SJCRH30 (cell line): Measurements from ENCODE around the gene REG3A. TPM values are rescaled to one million over a fixed set of nuclear protein-coding genes. Genes with fewer than 3 reads are reported as not detected.
A peak's percentile ranks its signal among the peaks of the same experiment; 100 is the strongest.

ENCODE experiments used
- DNase-seq, 2 experiments: peaks; one replicate each; pipeline ENCODE4 v3.0.0-alpha.2; 2015 to 2020
- H3K27ac ChIP-seq: fragments of 250-450 bp; sonication (Bioruptor Pico); 2 replicates; pipeline ENCODE4 v1.5.1; 2020; ENCODE audit warnings: mild to moderate bottlenecking, moderate library complexity
- H3K27me3 ChIP-seq: fragments of 250-450 bp; sonication (Bioruptor Pico); 2 replicates; pipeline ENCODE4 v1.5.1; 2020; ENCODE audit warnings: mild to moderate bottlenecking, moderate library complexity
- H3K36me3 ChIP-seq: fragments of 250-450 bp; sonication (Bioruptor Pico); 2 replicates; pipeline ENCODE4 v1.5.1; 2020; ENCODE audit warnings: mild to moderate bottlenecking, moderate library complexity
- H3K4me1 ChIP-seq: fragments of 250-450 bp; sonication (Bioruptor Pico); 2 replicates; pipeline ENCODE4 v1.5.1; 2020; ENCODE audit warnings: mild to moderate bottlenecking, moderate library complexity
- H3K4me3 ChIP-seq: fragments of 250-450 bp; sonication (Bioruptor Pico); 2 replicates; pipeline ENCODE4 v1.5.1; 2020; ENCODE audit warnings: mild to moderate bottlenecking, moderate library complexity
- H3K9me3 ChIP-seq: fragments of 250-450 bp; sonication (Bioruptor Pico); replicated peaks from 2 replicates; pipeline ENCODE4 v1.5.1; 2020; ENCODE audit warnings: mild to moderate bottlenecking, moderate library complexity
- total RNA-seq: library from RNA; depleted of rRNA; stranded (reverse); fragments of >200 nt; shearing (Covaris generic); gene quantifications from 2 replicates; pipeline ENCODE4 v1.2.3, GENCODE V29; 2014; rRNA removed

REG3A gene
- not detected in 2 replicates for total RNA-seq

DNA sequence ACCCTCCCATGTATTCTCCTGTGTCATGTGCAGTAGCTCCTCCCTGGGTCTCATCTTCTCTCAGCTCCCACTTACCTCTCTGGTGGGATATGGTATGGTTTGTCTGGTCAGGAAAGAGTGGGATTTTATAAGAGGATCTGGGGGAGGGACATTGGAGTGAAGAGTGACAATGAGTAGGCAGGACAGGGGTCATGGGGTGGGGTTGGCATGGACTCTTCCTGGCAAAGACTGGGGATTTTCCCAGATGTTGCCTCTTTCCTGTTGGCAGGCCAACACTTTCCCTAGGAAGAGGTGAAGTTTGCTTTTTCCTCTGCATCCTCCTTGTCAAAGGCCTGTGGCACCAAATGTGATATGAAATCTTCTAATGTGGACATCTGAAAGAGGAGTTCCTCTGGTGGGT is at the start of gene REG3A:
Gene REG3A (minus strand): TSS at position 101 of the 400 bp plus-strand sequence. CDS start 348 bp downstream, outside the sequence.
- no peaks in the 10 kb centered on the region for H3K36me3 ChIP-seq
- H3K9me3 ChIP-seq: no peaks in the 10 kb centered on the region
- no peaks in the 10 kb centered on the region for H3K27me3 ChIP-seq
- DNase-seq: no peak
- no peaks in the 10 kb centered on the region for H3K4me1 ChIP-seq
- no peak within 1 kb of the TSS for H3K4me3 ChIP-seq
- no peak within 1 kb of the TSS for H3K27ac ChIP-seq

DNA sequence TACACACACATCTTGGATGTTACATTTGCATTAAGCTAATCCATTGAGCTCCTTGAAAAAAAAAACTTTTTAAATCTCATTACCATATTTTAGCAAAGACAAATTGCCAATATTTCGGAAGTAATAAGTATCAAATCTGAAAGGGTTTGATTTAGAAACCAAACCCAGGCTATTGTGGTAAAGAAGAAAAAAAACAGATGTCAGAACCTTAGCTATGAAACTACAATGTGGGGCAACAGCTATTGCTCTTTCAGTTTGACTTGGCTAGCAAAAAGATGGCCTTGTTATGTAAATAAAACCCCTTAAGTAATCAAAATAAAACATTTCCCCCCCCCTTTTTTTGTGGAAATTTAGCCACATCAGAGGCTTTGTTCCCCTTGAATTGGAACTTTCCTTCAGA is 41.2 kb upstream of the REG3A start:
- Histone ChIP-seq H3K36me3 (no peaks in the 10 kb centered on the region), H3K9me3 (no peaks in the 10 kb centered on the region), H3K4me3 (no peak overlapping the region), H3K4me1 (no peaks in the 10 kb centered on the region), H3K27me3 (no peaks in the 10 kb centered on the region), H3K27ac (no peak overlapping the region)
- no peak for DNase-seq

DNA sequence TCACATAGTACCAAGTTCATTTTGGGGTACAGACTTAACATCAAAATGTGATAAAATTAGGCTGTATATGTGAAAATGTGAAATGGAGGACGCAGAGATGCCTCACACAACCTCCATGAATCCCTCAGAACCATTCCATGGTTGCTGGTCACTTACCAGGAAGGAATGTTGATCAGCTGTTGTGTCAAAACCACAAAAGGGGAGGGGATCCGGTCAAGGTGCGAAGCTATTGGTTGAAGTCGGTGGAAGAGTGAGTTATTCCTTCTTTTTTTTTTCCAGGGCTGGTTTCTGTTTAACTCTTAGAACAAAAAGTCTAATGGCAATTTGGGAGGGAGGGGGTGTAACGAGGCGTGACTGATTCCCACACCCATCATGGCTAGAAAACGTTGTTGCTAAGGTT is 32.3 kb upstream of the REG3A start:
- Histone ChIP-seq H3K4me3 (no peak overlapping the region), H3K27ac (peak overlapping the region; percentile 14; the same call in 1 of the 2 replicates), H3K27me3 (0 out of 2 replicates have a peak, but pooled peaks cover 3% of the 10 kb centered on the region), H3K36me3 (no peaks in the 10 kb centered on the region), H3K9me3 (peaks cover 5% of the 10 kb centered on the region), H3K4me1 (peaks cover 13% of the 10 kb centered on the region)
- DNase-seq: peak; percentile 58 to 62

DNA sequence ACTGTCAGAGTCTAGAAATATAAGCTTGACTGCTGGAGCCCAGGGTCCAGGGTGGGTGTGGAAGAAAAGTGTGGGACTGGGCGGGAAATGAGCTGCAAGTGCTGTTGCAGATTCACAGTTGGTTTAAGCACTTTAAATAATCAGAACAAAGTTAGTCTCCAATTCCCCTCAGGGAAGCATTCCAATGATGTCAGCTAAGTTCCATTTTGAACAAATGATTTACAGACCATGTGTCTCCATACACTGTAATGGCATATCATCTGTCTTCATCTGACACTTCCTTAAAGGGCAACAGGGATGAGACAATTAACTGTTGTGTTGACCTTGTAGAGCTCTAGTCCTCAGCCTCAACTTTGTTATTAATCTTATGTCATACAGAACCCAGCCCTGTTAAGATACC is 31.5 kb upstream of the REG3A start:
- Histone ChIP-seq H3K4me1 (peaks cover 13% of the 10 kb centered on the region), H3K4me3 (no peak overlapping the region), H3K27ac (no peak overlapping the region), H3K9me3 (peaks cover 5% of the 10 kb centered on the region), H3K36me3 (no peaks in the 10 kb centered on the region), H3K27me3 (0 out of 2 replicates have a peak, but pooled peaks cover 3% of the 10 kb centered on the region)
- no peak for DNase-seq

DNA sequence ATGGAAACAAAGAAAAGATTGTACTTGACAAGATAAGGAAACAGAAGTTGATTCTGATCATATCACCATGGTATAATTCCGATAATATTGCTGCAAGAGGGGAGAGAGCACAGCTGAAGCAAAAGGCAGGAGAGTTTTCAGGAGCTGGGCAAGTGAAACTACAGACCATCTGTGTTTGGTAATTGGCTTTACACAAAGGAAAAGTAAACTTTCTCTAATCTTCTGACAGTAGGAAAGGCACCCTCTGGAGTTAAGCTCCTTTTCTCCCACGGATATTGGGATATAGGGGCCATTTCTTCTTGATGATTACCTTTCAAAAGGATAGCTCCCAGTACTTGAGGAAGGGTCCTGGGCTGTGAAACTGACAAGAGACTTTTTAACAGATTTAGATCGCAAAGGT is 29.9 kb upstream of the REG3A start:
- Histone ChIP-seq H3K4me1 (peaks cover 13% of the 10 kb centered on the region), H3K36me3 (no peaks in the 10 kb centered on the region), H3K27ac (no peak overlapping the region), H3K4me3 (no peak overlapping the region), H3K27me3 (0 out of 2 replicates have a peak, but pooled peaks cover 3% of the 10 kb centered on the region), H3K9me3 (peaks cover 5% of the 10 kb centered on the region)
- DNase-seq: no peak

DNA sequence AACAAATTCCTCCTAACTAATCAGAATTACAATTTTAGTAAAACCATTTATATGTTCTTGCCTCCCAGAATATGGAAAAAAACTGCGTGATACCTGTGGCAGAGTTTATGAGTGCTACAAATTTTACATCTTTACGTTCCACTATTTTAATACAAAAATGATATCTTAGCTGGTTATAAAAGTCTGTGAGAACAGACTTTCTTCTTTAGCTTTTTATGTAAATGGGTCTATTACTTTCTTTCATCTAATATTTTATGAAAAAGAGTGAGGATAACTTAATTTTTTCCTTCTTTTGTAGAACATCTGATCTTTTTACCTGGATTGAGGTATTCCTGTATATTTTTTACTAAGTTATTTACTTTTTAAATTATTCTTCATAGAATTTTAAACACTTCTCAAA is 22.1 kb upstream of the REG3A start:
- no peak overlapping the region for H3K27ac ChIP-seq
- H3K4me1 ChIP-seq: peaks cover 3% of the 10 kb centered on the region; the same call in 1 of the 2 replicates
- no peaks in the 10 kb centered on the region; the same call in 1 of the 2 replicates for H3K9me3 ChIP-seq
- no peak for DNase-seq
- no peaks in the 10 kb centered on the region for H3K36me3 ChIP-seq
- H3K27me3 ChIP-seq: no peaks in the 10 kb centered on the region; the same call in 1 of the 2 replicates
- no peak overlapping the region for H3K4me3 ChIP-seq

DNA sequence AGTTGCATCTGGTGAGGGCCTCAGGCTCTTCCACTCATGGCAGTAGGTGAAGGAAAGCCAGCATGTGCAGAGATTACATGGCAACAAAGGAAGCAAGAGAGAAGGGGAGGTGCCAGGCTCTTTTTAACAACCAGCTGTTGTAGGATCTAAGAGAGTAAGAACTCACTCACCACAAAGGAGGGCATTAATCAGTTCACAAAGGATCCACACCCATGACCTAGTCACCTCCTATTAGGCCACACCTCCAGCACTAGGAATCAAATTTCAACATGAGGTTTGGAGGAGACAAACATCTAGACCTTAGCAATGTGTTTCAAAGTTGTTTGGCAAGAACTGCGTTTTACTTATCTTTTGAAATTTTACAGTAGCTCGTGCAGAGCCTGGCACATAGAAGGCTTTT is 20.5 kb upstream of the REG3A start:
- peak; percentile 13 to 46 for DNase-seq
- no peak overlapping the region for H3K4me3 ChIP-seq
- H3K36me3 ChIP-seq: no peaks in the 10 kb centered on the region
- no peak overlapping the region for H3K27ac ChIP-seq
- H3K27me3 ChIP-seq: no peaks in the 10 kb centered on the region; the same call in 1 of the 2 replicates
- no peaks in the 10 kb centered on the region; the same call in 1 of the 2 replicates for H3K9me3 ChIP-seq
- H3K4me1 ChIP-seq: peaks cover 3% of the 10 kb centered on the region; the same call in 1 of the 2 replicates

DNA sequence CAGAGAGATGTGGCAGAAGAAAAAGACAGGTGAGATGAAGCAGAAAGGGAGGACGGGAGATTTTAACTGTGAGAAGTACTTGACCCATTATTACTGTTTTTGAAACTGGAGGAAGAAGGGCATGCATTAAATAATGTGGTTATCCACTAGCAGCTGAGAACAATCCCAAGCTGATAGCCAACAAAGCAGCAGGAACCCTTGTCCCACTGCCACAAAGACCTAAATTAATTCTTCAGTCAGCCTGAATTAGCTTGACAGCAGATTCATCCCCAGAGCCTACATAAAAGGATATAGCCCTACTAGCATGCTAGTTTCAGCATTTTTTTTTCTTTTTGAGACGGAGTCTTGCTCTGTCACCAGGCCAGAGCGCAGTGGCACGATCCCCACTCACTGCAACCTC is 19.5 kb upstream of the REG3A start:
- Histone ChIP-seq H3K27me3 (no peaks in the 10 kb centered on the region; the same call in 1 of the 2 replicates), H3K36me3 (no peaks in the 10 kb centered on the region), H3K27ac (no peak overlapping the region), H3K9me3 (no peaks in the 10 kb centered on the region; the same call in 1 of the 2 replicates), H3K4me3 (no peak overlapping the region), H3K4me1 (peaks cover 3% of the 10 kb centered on the region; the same call in 1 of the 2 replicates)
- DNase-seq: no peak

DNA sequence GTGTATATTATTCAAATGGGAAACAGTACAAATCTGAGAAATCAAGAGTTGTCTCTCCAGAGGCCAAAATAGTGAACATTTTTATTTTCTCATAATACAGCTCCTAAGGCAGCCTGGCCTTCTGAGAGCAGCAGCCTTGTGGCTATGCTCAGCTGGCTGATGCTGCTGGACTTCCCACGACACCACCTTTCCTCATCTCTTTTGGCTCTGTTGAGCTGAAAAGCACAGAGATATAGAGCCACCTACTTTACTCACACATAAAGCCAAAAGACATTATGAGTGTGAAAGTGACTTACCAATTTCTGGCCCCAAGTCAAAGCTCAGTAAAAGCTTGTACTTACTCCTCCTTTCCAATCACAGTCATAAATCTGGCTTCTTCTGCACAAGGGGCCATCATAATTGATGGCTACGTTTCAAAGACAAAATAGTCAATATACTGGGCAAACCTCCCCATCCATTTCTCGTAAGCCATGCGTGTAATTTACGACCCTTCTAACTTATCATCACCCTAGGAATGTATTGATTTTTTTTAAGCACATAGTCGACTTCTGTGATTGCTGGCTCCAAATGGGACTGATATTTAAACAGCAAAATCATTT is 18.6 kb upstream of the REG3A start:
- no peak for DNase-seq
- no peaks in the 10 kb centered on the region for H3K36me3 ChIP-seq

DNA sequence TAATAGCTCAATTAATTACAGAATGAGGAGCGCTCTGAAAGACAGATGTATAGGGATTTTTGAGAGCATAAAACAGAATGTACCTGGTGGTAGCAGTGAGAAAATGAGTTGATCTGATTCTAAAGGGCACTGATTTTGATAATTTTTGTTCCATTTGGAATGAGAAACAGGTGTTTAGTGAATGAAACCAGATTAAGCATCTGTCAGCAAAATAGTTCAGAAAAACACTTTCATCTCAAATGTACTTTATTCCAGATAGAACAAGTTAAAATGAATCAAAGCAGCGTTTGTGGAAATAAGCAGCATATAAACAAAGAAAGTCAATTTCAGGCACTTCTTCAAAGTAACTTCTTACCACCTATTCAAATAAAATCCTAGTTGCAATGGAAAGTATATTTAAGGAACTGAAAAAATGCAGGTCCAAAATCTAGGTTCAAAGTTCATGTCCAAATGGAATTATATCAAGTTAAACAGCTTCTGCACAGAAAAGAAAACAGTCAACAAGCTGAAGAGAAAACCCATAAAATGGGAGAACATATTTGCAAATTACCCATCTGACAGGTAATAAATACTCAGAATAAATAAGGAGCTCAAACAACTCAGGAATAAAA is 11.9 kb upstream of the REG3A start:
- H3K4me1 ChIP-seq: no peaks in the 10 kb centered on the region
- no peaks in the 10 kb centered on the region for H3K36me3 ChIP-seq
- DNase-seq: no peak
- H3K27ac ChIP-seq: no peak overlapping the region
- H3K27me3 ChIP-seq: no peaks in the 10 kb centered on the region
- H3K4me3 ChIP-seq: no peak overlapping the region
- H3K9me3 ChIP-seq: no peaks in the 10 kb centered on the region

More for the DNA sequence above, 18.6 kb upstream of the REG3A start:
- Histone ChIP-seq H3K27ac (no peak overlapping the region), H3K4me1 (peaks cover 3% of the 10 kb centered on the region; the same call in 1 of the 2 replicates), H3K9me3 (no peaks in the 10 kb centered on the region; the same call in 1 of the 2 replicates), H3K27me3 (no peaks in the 10 kb centered on the region; the same call in 1 of the 2 replicates), H3K4me3 (no peak overlapping the region)

DNA sequence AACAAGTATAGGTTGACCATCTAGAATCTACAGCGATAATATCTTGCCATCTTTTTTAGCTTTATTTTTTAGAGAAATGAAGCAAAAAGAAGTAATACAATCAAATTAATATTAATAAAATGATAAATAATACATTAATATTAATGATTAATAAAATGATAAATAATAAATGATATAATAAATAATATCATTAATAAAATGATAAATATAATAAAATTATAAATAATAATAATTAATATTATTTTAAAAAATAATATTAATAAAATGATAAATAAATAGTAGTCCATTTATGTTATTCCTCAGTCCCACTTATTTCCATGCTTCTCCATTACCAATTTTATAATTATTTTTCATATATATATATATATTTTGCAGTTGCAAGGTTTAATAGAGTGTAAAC is 3.2 kb upstream of the REG3A start:
- no peak overlapping the region for H3K27ac ChIP-seq
- H3K4me1 ChIP-seq: no peaks in the 10 kb centered on the region
- no peaks in the 10 kb centered on the region for H3K9me3 ChIP-seq
- H3K4me3 ChIP-seq: no peak overlapping the region
- no peaks in the 10 kb centered on the region for H3K36me3 ChIP-seq
- DNase-seq: no peak
- no peaks in the 10 kb centered on the region for H3K27me3 ChIP-seq

DNA sequence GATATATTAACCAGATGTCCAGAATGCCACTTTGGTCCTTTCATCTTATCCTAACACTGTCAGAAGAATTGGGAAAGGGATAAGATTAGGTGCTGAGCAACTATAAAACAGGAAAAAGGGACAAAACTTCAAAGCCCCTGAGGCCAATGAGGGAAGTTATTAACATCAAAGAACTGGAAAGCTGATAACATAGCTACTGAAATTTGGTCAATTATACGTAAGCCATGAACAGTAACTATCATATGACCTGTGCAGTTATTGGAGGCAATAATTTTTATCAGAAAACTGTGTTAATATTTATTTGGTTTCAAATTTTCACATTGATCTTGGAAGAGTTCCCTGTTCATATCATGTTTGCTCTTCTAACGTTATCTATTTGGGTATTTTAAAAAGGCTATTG is 2.6 kb upstream of the REG3A start:
- H3K4me1 ChIP-seq: no peaks in the 10 kb centered on the region
- H3K4me3 ChIP-seq: no peak overlapping the region
- no peaks in the 10 kb centered on the region for H3K9me3 ChIP-seq
- H3K36me3 ChIP-seq: no peaks in the 10 kb centered on the region
- no peak overlapping the region for H3K27ac ChIP-seq
- DNase-seq: no peak
- no peaks in the 10 kb centered on the region for H3K27me3 ChIP-seq

DNA sequence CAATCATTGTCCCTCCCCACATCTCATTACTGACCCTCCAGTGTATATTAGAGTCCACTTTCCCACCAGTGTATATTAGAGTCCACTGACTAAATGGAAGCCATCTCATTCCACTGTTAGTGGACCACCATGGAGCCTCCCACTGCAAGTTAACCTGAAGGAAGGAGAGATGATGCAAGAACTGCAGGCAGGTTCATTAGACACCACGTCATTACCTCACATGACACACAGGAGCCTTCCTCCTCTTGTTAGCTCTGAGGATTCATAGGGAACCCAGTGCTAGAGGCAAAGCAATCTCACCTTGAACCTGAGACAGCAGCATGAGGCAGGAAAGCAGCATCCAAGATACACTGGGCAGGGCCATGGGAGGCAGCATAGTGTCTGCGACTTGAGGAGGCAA is 523 bp downstream of the REG3A start:
- no peak for DNase-seq
- no peak overlapping the region for H3K27ac ChIP-seq
- no peaks in the 10 kb centered on the region for H3K36me3 ChIP-seq
- no peaks in the 10 kb centered on the region for H3K27me3 ChIP-seq
- no peaks in the 10 kb centered on the region for H3K4me1 ChIP-seq
- H3K9me3 ChIP-seq: no peaks in the 10 kb centered on the region
- H3K4me3 ChIP-seq: no peak overlapping the region

DNA sequence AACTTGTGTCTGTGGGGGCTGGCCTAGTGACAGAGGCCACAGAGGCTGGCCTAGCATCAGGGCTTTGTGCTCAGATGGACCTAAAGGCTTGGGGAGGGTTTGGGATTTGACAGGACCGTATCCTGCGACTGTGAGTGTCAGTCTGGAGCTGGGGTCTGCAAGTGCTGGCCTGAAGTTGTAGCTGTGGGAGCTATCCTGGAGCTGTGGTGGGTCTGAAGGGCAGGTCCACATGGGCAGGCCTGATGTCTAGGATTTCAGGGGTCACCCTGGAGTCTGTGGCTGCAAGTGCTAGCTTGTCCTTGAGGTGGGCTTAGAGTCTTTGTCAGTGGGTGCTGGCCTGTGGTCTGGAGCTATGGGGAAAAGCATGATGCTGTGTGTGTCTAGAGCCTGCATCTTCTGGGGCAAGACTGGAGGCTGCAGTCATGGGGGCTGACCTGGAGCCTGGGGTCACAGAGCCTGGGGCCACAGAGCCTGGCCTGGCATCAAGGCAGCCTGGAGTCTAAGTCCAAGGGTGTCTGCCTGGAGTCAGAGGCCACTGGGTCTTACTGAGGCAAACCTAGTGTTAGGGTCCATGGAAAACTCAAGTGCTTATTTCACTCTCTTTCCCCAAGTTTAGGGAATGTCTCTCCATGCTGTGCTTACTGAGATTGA is 3.6 kb downstream of the REG3A start:
- Histone ChIP-seq H3K27me3 (no peaks in the 10 kb centered on the region), H3K36me3 (no peaks in the 10 kb centered on the region), H3K4me3 (no peak overlapping the region), H3K9me3 (no peaks in the 10 kb centered on the region), H3K4me1 (no peaks in the 10 kb centered on the region), H3K27ac (no peak overlapping the region)
- no peak for DNase-seq

DNA sequence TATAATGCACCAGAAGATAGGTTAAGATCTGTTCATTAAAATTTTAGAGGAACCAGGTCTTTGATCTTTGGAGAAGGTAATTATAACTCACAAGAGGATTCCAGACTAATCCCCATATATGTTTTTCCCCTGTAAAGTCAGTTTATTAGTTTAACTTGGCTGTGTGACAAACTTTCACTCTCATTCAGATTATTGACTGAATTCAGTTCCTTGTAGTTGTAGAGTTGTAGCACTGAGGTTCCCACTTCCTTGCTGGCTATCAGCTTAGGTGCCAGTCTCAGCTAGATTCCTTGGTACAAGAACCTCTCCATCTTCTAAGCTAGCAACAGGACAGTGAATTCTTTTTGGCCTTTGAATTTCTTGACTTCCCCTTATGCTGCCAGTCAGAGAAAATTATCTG is 20.1 kb downstream of the REG3A start:
- Histone ChIP-seq H3K36me3 (no peaks in the 10 kb centered on the region), H3K4me3 (no peak overlapping the region), H3K27me3 (no peaks in the 10 kb centered on the region), H3K9me3 (no peaks in the 10 kb centered on the region), H3K4me1 (no peaks in the 10 kb centered on the region), H3K27ac (no peak overlapping the region)
- no peak for DNase-seq
